ENCODE results near the gene ARHGAP29.

Gene ARHGAP29

GRCh38 chr1:94237291-94238226, at the start of gene ARHGAP29:
Gene ARHGAP29 (minus strand): TSS chr1:94237584. CDS start chr1:94231611, 5,973 bp downstream.
- peak; percentile 92 for DNase-seq (ENCODE audit: low spot score)

- peak; percentile 36 for DNase-seq (ENCODE audit: low spot score)
These were observed 49.6 kb upstream of the ARHGAP29 start for GRCh38 chr1:94286864-94287437.

GRCh38 chr1:94285031-94285654, 47.8 kb upstream of the ARHGAP29 start:
- DNase-seq (ENCODE audit: low spot score) = peak; percentile 46

- DNase-seq (ENCODE audit: low spot score) = no peak
These were observed 47.1 kb upstream of the ARHGAP29 start for GRCh38 chr1:94284476-94284875.

GRCh38 chr1:94283462-94283861, 46.1 kb upstream of the ARHGAP29 start:
- no peak for DNase-seq (ENCODE audit: low spot score)

GRCh38 chr1:94282143-94282711, 44.8 kb upstream of the ARHGAP29 start:
- no peak for DNase-seq (ENCODE audit: low spot score)

- no peak for DNase-seq (ENCODE audit: low spot score)
These were observed 44.2 kb upstream of the ARHGAP29 start for GRCh38 chr1:94281361-94282142.

GRCh38 chr1:94280541-94280940, 43.2 kb upstream of the ARHGAP29 start:
- no peak for DNase-seq (ENCODE audit: low spot score)

GRCh38 chr1:94279462-94279861, 42.1 kb upstream of the ARHGAP29 start:
- DNase-seq (ENCODE audit: low spot score) = no peak

GRCh38 chr1:94279038-94279437, 41.7 kb upstream of the ARHGAP29 start:
- DNase-seq (ENCODE audit: low spot score) = no peak

- no peak for DNase-seq (ENCODE audit: low spot score)
These were observed 39.6 kb upstream of the ARHGAP29 start for GRCh38 chr1:94276988-94277434.

GRCh38 chr1:94275083-94275482, 37.7 kb upstream of the ARHGAP29 start:
- DNase-seq (ENCODE audit: low spot score) = no peak

- no peak for DNase-seq (ENCODE audit: low spot score)
These were observed 37.2 kb upstream of the ARHGAP29 start for GRCh38 chr1:94274561-94274960.

GRCh38 chr1:94273111-94273510, 35.7 kb upstream of the ARHGAP29 start:
- no peak for DNase-seq (ENCODE audit: low spot score)

- no peak for DNase-seq (ENCODE audit: low spot score)
These were observed 35.0 kb upstream of the ARHGAP29 start for GRCh38 chr1:94272388-94272787.

GRCh38 chr1:94271373-94271772, 34.0 kb upstream of the ARHGAP29 start:
- DNase-seq (ENCODE audit: low spot score) = no peak

- DNase-seq (ENCODE audit: low spot score) = no peak
These were observed 33.4 kb upstream of the ARHGAP29 start for GRCh38 chr1:94270801-94271203.

- no peak for DNase-seq (ENCODE audit: low spot score)
These were observed 32.5 kb upstream of the ARHGAP29 start for GRCh38 chr1:94269921-94270320.

GRCh38 chr1:94265906-94266305, 28.5 kb upstream of the ARHGAP29 start:
- no peak for DNase-seq (ENCODE audit: low spot score)

GRCh38 chr1:94265011-94265422, 27.6 kb upstream of the ARHGAP29 start:
- no peak for DNase-seq (ENCODE audit: low spot score)

GRCh38 chr1:94260635-94261387, 23.4 kb upstream of the ARHGAP29 start:
- DNase-seq (ENCODE audit: low spot score) = no peak
